SIG-M5 treated with dmso at 0.1 percent for 504 hours (cell line): ENCODE measurements around the gene PLPP4.

ENCODE experiments used
- DNase-seq: peaks from one replicate; lab custom pipeline; 2025; ENCODE audit not compliant: unreplicated experiment; lab: John Stamatoyannopoulos, UW

Gene PLPP4

GRCh38 chr10:120572307-120572706, 115.3 kb downstream of the PLPP4 start:
- no peak for DNase-seq

- DNase-seq, result peak; percentile 41
Observed at GRCh38 chr10:120573355-120573754, 116.3 kb downstream of the PLPP4 start.

DNA sequence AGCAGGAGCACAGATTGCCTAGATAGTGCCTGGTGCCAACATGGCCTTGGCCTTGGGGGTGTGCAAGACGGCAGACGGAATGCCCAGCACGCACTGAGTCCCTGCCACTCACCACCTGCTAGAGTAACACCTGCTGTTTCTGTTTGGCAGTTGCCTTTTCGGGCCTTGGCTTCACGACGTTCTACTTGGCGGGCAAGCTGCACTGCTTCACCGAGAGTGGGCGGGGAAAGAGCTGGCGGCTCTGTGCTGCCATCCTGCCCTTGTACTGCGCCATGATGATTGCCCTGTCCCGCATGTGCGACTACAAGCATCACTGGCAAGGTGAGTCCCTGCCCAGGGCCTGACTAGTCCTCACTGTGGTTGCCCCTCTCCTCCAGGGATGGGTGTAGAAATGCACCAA, 118.0 kb downstream of the PLPP4 start:
- no peak for DNase-seq

DNA sequence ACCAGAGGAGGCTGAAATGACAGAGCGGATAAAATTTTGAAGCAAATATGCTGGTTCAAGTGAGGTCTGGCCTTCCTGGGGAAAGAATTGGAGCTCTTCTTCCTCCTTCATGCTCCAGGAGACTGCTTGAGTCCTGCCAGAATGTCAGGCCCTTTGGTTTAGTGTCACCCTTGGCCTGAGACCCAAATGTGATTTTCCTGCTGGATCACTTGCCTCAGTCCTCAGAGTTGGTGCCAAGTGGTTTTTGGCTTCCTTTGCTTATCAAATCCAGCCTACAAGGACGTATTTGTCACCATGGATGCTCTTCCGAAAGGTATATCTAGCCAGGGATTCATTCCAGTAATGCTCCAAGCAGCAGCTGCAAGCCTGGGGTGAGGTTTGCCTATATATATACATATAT, 118.4 kb downstream of the PLPP4 start:
- DNase-seq, result no peak

GRCh38 chr10:120578134-120578533, 121.1 kb downstream of the PLPP4 start:
- no peak for DNase-seq

DNA sequence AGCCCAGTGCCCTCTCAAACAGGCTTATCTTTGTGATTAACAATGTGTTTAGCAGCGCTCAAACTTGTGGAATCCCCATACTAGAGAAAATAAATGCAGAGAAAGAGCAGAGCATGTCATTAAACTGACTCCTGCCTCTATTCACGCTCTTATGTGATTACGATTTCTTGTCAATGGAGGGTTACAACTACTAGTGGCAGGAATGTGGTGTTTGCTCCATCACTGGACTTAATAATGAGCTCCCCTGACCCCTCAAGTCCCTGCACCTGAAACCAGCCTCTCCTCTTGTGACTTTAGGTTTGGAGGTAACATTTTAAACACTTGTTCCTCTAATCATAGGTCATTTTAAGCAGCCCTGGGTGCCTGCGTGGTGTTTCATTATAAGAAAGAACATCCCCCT, 121.9 kb downstream of the PLPP4 start:
- no peak for DNase-seq

DNA sequence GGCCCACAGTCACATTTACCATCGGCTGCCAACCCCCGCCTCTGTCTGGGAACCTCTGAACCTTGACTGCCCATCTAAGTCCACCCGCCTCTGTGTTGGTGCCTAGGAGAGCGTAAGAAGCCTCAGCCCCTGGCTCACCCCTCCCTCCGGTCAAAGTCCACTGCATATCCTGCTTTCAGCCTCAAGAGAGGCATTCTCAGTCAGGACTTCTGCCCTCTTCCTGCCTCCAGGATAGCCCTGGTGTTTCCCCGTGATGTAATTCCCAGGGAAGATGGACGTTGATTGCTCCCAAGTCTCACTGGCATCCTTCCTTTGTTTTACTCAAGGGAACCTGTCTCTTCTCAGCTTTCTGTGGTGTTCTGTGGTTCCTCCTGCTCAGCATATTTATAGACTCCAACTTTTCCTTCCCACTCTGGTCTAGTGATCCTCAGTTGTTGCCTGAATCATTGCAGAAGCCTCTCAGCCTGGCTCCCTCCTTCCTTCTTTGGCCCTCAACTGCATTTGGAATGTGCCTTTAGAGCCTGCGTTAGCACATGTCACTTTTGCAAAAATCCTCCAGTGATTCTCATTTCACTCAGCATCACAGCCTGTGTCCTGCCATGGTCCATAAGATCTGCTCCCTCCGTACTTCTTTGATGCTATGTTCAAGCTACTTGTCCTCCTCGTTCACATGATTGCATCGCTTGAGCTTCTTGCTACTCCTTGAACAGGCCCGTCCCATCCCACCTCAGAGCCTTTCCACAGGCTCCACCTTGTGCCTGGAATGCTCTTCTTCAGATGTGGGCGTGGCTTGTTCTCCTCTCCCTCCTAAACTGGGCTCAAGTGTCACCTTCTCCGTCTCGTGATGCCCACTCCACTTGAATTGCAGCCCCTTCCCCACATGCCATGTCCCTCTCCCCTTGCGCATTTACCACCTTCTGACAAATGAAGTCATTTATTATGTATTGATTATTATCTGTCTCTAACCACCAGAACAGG, 124.2 kb downstream of the PLPP4 start:
- no peak for DNase-seq

DNA sequence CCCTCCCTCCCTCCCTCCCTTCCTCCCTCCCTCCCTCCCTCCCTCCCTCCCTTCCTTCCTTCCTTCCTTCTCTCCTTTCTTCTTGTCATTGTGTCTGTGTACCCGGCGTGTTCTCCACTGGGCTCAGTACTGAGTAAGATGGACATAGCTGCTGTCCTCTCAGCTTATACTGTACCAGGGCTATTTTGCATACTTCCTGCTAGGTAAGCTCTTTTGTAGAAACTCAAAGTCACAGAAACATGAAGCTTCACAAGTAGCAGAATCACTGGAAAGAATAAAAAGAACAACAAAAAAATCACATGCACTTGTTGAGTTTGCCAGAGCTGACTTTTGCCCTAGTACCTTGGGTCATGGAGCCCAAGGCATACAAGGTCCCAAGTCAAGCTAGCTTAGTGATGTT, 125.7 kb downstream of the PLPP4 start:
- no peak for DNase-seq

DNA sequence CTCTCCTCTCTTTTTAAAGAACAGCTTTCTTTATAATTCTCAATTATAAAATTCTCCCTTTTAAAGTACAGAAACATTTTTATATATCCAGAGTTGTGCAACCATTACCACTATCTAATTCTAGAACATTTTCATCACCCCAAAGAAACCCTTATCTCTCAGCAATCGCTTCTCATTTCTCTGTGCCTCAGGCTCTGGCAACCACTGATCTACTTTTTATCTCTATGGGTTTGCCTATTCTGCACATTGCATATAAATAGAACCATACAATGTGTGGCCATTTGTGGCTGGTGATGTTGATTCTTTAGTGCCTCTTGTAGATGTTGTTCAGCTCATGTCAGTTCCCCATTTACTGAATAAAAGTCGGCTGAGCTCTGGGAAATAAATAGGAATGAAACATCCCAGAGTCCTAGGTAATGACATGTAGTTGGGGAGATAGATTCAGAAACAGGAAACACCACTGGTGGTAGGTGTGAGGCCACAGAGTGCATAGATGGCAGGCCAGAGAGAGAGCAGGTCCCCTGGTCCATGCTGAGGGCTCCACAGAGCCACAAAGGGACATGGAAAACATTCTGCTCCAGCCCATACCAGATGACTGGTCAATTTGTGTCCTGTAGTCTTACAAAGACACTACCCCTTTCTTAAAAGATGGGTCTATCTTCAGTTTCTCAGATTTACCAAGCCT, 126.5 kb downstream of the PLPP4 start:
- no peak for DNase-seq

DNA sequence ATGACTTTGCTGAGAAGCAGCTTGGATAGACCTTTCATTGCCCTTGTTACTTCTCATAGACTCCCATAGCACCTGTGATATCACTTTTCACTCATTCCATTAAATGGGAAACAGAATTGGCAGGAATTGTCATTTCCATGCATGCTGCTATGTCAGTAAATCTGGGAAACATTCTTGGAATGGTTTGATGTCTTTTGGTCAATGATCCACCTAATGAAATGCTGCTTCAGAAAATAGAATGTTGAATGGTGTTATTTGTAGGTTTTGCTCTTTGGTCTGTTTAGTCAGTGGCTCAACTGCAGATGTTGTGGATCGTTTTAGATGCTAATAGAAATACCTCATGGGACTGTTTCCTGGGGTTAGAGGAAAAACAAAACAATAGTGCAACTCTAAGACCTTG, 127.8 kb downstream of the PLPP4 start:
- no peak for DNase-seq

GRCh38 chr10:120586471-120586872, 129.4 kb downstream of the PLPP4 start:
- DNase-seq, result no peak

DNA sequence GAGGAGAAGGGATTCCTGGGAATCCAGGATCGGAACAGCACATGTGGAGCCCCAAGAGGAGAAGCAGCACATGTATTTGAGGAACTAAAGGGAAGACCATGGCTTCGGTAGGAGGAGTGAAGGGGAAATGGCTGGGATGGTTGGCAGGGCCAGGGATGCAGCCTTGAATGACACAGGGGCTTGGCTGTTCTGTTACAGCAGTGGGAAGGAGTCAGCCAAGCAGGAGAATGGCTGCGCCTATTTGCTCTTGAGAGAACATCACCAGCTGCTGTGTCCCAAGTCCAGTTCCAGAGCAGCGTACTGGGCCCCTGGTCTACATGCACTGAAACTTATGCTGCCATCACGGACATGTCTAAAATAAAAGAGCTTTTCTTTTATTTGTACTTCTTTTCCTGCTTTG, 130.0 kb downstream of the PLPP4 start:
- DNase-seq, result no peak

- no peak for DNase-seq
Observed at GRCh38 chr10:120588311-120588710, 131.3 kb downstream of the PLPP4 start.

DNA sequence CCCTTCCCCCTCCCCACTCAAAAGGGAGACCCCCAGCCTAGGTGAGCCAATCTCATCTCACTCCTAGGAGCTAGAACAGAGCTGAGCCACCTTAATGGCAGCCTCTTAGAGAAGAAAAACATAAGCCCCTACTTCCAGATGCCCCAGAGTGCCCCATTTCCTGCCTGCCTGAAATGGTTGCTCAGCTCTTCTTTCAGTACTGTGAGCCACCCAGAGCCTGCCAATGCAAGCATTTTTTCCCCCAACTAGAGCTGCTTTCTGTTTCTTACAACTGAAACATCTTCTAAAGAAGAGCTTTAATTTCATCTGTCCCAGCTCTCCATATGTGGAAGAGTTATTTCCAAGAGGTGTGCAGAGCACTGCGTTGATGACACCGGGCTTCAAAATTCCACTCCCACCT, 136.7 kb downstream of the PLPP4 start:
- no peak for DNase-seq

DNA sequence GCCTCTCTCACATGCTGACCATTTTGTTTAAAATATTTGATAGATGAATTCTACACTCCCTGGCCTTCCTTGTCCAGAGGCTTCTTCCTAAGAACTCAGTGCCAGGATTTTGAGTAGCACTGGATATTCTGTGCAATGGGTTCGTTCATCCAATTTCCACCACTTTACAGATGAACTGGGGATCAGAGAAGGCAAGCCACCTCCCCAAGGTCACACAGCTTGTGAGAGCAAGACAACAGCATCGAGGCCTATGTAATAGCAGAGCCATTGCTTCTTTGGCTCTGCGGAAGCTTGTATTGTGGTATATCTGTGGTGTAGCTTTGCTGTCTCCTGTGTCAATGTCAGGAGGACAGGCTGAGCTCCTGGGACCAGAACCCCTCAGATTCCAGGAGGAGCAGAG, 140.9 kb downstream of the PLPP4 start:
- DNase-seq, result no peak

GRCh38 chr10:120598386-120598785, 141.4 kb downstream of the PLPP4 start:
- DNase-seq, result no peak

GRCh38 chr10:120599200-120599724, 142.2 kb downstream of the PLPP4 start:
- no peak for DNase-seq

DNA sequence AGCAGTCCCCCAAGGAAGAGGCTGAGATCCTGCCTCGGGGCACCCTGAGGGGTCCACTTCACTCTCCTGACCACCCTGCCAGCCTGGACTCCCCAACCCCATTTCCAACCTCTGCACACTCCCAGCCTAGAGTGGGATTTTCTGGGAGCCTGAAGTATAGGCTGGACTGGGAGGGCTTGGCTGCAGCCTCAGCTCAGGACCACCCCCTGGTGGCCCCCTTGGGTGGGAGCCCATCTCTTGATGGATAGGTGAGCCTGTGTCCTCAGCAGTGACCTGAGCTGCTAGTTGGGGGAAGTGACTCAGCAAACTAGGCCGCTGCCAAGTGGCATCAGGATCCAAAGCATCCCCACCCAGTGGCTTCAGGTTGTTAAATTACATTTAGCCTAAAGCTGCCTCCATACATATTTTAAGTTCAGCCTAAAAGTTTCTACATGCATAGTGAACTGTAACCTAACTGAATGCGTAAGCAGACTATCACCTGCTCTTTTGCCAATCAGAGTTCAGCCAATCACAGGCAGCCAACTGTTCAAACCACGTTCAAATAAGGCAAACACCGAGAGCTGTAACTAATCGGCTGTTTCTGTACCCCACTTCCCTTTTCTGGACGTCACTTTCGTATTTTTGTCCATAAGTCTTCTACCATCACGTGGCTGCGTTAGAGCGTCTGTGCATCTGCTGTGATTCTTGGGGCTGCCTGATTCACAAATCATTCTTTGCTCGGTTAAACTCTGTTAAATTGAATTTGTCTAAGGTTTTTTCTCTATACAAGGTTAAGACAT, 144.0 kb downstream of the PLPP4 start:
- DNase-seq, result no peak

DNA sequence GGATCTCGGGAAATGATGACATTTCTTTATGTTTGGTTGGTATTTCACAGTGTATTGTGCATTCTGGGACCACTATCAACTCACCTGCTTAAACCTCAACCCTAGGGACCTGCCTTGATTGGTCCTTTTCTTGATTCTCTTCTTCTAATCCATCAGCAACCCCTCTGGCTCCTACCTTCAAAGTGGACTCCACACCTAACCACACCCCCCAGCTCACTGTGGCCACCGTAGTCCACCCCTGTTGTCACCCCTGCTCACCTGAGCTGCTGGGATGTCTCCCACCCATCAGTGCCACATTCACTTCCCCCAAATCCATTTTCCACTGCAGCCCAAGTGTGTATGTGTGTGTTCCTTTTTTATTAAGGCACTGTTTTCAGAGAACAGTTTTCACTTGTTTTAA, 145.0 kb downstream of the PLPP4 start:
- no peak for DNase-seq

GRCh38 chr10:120605410-120605809, 148.4 kb downstream of the PLPP4 start:
- no peak for DNase-seq

- no peak for DNase-seq
Observed at GRCh38 chr10:120606051-120606764, 149.2 kb downstream of the PLPP4 start.
